Lung microvascular endothelial cell (primary cell): Measurements from ENCODE around the gene AGBL2. TPM values are rescaled to one million over a fixed set of nuclear protein-coding genes. Genes with fewer than 3 reads are reported as not detected.
"Not testable (repeated sequence)": the region's sequence is repeated elsewhere in the genome, so short reads cannot be mapped to it uniquely, and the experiment has no call there.

Experiments
- DNase-seq, 2 donors: peaks; one replicate each; pipeline versions ENCODE4 v3.0.0 to v3.0.0-alpha.2; 2010; ENCODE audit warnings: low read depth in 2 of 2
- total RNA-seq: library from RNA; depleted of rRNA; stranded (reverse); fragments of >200 nt; gene quantifications from 2 replicates; pipeline ENCODE4 v1.2.1, GENCODE V29; 2014

The AGBL2 gene, protein sequence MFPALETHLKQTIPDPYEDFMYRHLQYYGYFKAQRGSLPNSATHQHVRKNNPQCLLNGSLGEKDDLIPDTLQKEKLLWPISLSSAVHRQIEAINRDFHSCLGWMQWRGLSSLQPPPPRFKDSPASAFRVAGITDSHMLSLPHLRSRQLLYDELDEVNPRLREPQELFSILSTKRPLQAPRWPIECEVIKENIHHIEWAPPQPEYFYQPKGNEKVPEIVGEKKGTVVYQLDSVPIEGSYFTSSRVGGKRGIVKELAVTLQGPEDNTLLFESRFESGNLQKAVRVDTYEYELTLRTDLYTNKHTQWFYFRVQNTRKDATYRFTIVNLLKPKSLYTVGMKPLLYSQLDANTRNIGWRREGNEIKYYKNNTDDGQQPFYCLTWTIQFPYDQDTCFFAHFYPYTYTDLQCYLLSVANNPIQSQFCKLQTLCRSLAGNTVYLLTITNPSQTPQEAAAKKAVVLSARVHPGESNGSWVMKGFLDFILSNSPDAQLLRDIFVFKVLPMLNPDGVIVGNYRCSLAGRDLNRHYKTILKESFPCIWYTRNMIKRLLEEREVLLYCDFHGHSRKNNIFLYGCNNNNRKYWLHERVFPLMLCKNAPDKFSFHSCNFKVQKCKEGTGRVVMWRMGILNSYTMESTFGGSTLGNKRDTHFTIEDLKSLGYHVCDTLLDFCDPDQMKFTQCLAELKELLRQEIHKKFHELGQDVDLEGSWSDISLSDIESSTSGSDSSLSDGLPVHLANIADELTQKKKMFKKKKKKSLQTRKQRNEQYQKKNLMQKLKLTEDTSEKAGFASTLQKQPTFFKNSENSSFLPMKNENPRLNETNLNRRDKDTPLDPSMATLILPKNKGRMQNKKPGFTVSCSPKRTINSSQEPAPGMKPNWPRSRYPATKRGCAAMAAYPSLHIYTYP
- total RNA-seq: under 0.01 and 0.20 TPM in 2 replicates

DNA sequence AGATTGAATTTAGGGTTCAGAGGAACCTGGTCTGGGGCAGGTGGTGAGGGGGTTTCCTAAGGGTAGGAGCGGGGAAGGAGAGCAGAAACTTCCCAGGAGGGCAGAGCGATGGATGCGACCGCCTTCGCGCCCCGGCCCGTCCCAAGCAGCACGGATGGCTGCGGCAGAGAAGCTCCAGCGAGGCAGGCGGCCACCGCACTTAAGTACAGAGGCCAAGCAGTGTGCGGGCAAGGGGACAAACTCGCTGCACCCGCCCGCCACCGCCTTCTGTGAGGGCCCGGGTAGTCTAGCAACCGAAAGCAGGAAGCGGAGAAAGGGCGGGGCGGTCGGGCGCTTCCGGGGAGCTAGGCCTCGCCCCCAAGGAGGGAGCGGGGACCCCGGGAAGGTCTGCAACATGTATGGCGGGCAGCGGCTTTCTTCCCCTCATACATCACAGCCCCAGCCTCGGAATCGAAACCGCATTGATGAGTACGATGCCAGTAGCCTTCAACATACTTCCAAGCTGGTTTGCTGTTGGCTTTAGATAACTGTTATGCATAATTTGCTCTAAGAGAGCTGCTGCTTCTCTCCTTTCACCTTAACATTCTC is at the start of gene AGBL2:
TSS of gene AGBL2 (minus strand) at position 288 of the 588 bp plus-strand sequence. CDS start 719 bp downstream, outside the sequence.
- DNase-seq: peak; percentile 36 to 37

DNA sequence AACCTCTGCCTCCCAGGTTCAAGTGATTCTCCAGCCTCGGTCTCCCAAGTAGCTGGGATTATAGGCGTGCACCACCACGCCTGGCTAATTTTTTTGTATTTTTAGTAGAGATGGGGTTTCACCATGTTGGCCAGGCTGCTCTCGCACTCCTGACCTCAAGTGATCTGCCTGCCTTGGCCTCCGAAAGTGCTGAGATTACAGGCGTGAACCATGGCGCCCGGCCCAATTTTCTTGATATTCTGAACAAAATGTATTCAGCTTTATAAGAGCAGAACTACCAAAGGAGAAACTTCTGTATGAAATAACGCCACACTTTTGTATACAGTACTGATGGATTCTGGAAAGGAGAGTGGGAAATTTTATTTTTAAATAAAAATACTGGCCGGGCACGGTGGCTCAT is 44.1 kb upstream of the AGBL2 start:
- not testable (repeated sequence) for DNase-seq

DNA sequence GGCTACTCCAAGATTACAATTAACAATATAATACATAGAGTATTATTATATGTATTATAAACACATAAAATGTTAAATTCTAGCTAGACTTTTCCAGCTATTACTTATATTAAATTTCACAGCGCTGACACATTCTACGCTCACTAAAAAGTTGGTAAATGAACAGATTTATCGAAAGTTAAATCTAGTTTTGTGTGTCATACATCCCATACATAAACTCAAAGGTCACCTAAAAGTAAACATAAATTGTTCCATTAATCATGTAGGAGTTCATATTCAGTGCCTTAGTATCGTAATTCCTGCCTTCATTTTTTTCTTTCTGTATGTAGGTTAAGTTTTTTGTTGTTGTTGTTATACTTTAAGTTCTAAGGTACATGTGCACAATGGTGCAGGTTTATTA is 41.0 kb upstream of the AGBL2 start:
- DNase-seq: no peak

DNA sequence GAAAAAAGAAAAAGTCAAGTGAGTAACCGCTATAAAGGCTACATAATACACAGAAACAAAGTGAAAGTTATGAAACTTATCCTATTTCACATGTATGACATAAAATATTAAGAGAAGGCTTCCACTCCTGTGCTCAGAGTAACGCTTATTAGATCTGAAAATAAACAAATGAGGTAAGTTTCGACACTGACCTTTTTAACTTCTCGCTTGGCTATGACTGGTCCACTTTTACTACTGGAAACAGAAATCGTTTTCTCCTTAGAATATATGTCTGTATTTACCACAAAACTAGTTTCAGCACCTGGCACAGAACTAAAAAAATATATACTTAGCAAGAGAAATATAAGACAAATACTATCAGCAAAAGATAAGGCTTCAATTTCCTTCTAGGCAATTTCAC is 35.6 kb upstream of the AGBL2 start:
- no peak for DNase-seq

DNA sequence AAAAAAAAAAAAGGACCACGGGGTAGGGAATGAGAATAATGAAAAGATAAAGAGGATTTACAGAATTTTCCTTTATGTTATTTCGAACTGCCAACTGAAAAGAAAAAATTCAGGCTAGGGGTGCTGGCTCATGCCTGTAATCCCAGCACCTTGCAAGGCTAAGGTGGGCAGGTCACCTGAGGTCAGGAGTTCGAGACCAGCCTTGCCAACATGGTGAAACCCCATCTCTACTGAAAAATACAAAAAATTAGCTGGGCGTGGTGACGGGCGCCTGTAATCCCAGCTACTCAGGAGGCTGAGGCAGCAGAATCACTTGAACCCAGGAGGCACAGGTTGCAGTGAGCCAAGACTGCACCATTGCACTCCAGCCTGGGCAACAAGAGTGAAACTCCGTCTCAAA is 27.3 kb upstream of the AGBL2 start:
- not testable (repeated sequence) for DNase-seq

GRCh38 chr11:47737817-47738216 is 22.6 kb upstream of the AGBL2 start:
- DNase-seq: not testable (repeated sequence)

GRCh38 chr11:47732271-47732670 is 17.1 kb upstream of the AGBL2 start:
- DNase-seq: no peak

GRCh38 chr11:47731475-47731874 is 16.3 kb upstream of the AGBL2 start:
- no peak for DNase-seq

DNA sequence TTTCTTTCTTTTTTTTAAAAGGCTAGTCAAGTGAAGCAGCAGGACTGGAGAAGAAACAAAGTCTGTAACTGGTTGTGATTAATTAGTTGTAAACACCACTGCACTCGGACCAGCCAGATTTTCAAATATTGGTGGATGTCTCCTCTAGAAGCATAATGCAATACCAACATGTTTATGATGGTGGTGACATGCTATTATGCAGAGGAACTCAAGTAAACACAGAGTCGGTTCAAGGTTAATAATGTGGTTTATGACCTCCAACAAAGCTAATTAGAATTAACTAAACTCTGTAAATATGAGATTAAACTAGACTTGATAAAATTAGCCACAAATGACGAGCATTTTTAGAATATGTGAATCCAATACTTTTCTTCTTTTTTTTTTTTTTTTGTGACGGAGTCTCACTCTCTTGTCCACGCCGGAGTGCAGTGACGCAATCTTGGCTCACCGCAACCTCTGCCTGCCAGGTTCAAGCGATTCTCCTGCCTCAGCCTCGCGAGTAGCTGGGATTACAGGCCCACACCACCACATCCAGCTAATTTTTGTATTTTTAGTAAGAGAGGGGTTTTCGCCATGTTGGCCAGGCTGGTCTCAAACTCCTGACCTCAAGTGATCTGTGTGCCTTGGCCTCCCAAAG is 11.8 kb upstream of the AGBL2 start:
- DNase-seq: no peak

- no peak for DNase-seq
Measured at GRCh38 chr11:47726118-47726442, 10.9 kb upstream of the AGBL2 start.

- DNase-seq: no peak
Measured at GRCh38 chr11:47725442-47726117, 10.4 kb upstream of the AGBL2 start.

DNA sequence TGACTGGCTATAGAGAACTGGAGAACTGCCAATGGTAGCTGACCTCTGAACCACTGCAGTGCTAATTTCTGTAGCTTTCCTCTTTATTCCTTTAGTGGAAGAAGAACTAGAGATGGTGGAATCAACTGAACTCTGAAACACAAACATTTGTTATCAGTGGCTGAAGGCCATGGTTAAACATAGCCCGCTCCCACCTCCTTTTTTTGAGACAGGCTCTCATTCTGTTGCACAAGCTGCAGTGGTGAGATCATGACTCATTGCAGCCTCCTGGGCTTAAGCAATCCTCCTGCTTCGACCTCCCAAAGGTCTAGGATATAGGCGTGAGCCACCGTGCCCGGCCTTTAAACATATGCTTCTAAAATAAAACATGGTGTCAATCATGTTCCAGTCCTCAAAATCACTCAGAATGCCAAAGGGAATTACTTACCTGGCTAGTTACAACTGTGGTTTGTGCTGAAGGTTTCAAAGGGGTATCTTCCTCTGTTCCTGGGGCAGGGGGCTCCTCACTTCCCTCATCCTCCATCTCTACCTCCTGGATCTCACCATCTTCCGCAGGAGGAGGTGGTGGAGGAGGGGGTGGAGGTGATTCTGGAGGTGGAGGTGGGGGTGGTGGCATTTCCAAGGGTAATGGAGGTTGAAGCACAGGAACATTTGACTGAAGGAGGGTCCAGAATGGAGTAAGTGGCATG is 9.0 kb upstream of the AGBL2 start:
- peak; percentile 9 to 64 for DNase-seq

- DNase-seq: no peak
Measured at GRCh38 chr11:47723041-47723440, 7.9 kb upstream of the AGBL2 start.

- no peak for DNase-seq
Measured at GRCh38 chr11:47720651-47721050, 5.5 kb upstream of the AGBL2 start.

- peak in 1 of 2 donors; percentile 24 for DNase-seq
Measured at GRCh38 chr11:47716692-47717091, 1.5 kb upstream of the AGBL2 start.

DNA sequence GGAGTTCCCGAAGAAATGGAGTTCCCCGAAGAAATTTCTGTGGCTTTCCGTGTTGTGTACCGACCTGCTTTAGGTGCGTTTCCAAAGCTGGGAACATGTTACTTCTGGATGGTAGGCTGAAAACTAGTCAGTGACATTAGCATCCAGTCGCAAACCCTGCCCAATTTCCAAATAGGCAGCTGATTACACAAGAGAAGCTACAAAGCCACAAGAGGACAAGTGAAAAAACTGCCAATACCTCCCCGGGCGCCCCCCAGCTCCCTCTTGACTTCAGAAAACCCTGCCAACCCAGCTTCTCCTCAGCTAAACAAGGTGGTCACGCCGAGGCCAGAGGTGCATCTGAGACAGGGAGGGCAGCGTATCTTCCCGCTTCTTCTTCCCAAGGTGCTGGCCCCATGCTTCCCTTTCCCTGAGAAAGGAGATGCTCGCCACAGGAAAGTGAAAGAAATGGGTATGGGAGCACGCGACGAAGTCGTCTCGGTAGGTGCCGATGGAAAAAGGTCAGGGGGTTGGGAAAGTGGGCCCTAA is 551 bp downstream of the AGBL2 start:
- peak in 1 of 2 donors; percentile 3 for DNase-seq

- no peak for DNase-seq
Measured at GRCh38 chr11:47711816-47712215, 3.4 kb downstream of the AGBL2 start.

DNA sequence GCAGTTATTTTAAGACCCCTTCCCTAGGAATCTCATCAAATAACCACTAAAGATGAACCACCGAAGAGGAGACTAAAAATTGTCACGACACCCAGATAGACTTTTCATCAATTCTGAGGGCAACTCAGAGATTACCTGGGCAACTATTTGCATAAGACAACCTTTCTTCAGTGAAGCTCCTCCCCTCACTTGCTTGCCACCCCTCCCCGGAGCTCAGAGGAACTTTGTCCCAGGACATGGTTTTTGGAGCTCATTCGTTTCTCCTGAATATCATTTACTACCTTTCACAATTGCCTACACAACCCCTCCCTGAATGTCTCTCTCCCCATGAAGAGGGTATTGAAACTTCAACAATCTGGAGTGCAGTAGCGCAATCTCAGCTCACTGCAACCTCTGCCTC is 3.9 kb downstream of the AGBL2 start:
- no peak for DNase-seq

- not testable (repeated sequence) for DNase-seq
Measured at GRCh38 chr11:47707275-47707786, 7.8 kb downstream of the AGBL2 start.

DNA sequence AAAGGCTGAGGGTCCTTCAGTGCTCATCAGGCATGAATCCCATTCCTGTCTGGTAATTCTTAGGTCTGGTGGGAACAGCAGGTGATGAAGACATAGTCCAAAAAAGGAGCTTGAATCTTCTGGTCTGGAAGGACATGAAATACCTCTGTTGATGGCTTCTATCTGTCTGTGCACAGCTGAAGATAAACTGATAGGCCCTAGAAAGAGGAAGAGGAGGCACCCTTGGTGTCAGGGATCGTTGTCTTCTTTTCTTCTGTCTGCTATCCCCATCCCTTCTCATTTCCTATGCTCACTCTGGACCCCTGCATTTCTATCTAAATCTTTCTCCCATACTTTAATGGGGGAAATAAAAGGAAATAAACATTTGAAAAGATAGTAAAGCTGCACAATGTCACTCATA is 9.4 kb downstream of the AGBL2 start:
- no peak for DNase-seq
